MM.1S (cell line): ENCODE results near the gene MFSD1.

Experiments
- EZH2 ChIP-seq: fragments of 300-600 bp; sonication (generic); optimal IDR thresholded peaks from 2 replicates; pipeline ENCODE3; 2017; ENCODE audit warnings: low read depth, mild to moderate bottlenecking, antibody characterized with exemption, low read length, mixed read lengths
- EZH2phosphoT487 ChIP-seq: fragments of 300-600 bp; sonication (generic); IDR thresholded peaks from 2 replicates; pipeline ENCODE4 v1.6.1; 2018; ENCODE audit warnings: antibody characterized with exemption, low read length
- TF ChIP-seq, protein P1 (sequence below): fragments of 300-600 bp; sonication (generic); IDR thresholded peaks from 2 replicates; pipeline ENCODE4 v1.5.1; 2016; ENCODE audit warnings: antibody characterized with exemption, low read length, mixed read lengths

DNA sequence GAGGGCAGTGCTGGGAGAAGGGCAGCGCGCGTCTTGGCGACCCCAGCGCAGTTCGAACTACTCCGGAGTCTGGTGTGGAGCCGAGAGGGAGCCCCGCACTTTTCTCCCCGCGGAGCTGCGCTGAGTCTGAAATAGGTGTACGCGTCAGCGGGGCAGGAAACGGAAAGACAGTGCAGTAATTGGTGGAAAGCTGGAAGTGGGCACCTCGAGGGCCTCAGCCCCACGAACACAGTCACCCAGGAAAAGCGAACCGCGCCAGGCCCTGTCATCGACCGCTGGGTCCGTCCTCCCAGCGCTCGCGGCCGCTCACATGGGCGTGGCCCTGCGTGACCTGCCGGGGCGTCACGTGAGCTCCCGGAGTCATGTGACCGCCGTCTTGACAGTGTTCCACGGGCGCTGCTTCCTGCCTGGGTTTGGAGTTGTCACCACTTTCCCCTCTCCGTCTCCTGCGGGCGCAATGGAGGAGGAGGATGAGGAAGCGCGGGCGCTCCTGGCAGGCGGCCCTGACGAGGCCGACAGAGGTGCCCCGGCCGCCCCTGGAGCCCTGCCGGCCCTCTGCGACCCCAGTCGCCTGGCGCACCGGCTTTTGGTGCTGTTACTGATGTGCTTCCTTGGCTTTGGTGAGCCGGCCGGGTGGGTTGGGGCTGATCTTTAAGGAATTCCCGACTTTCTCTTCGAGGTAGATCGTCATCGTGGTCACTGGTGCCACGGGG lies at the start of gene MFSD1:
- TF ChIP-seq, protein P1, sequence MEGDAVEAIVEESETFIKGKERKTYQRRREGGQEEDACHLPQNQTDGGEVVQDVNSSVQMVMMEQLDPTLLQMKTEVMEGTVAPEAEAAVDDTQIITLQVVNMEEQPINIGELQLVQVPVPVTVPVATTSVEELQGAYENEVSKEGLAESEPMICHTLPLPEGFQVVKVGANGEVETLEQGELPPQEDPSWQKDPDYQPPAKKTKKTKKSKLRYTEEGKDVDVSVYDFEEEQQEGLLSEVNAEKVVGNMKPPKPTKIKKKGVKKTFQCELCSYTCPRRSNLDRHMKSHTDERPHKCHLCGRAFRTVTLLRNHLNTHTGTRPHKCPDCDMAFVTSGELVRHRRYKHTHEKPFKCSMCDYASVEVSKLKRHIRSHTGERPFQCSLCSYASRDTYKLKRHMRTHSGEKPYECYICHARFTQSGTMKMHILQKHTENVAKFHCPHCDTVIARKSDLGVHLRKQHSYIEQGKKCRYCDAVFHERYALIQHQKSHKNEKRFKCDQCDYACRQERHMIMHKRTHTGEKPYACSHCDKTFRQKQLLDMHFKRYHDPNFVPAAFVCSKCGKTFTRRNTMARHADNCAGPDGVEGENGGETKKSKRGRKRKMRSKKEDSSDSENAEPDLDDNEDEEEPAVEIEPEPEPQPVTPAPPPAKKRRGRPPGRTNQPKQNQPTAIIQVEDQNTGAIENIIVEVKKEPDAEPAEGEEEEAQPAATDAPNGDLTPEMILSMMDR: no peak
- TF ChIP-seq EZH2 (no peak), EZH2phosphoT487 (no peak)
